ENCODE data around the gene TMEM259. TPM values are rescaled to one million over a fixed set of nuclear protein-coding genes. Genes with fewer than 3 reads are reported as not detected.

TMEM259 gene
- total RNA-seq, 4 donors from 2014 or later, result 226 to 676 (median 303) TPM

- in situ Hi-C loops (cut with MboI; ENCODE audit: low pct_ligation_motif_present in 1 of 4, low pct_unique_long_range_greater_than_20kb in 1 of 4, low sequenced_read_pairs in 3 of 4), result no loop called here
- intact Hi-C loops (cut with DNase I; ENCODE audit: low total_unique reads), result no loop called here
- Histone ChIP-seq H3K36me3 (peaks cover 0 to 22% (median 10%) of the 10 kb centered on the region in 4 donors), H3K27me3 (no peaks in the 10 kb centered on the region), H3K4me1 (peaks cover 0 to 6% (median 3%) of the 10 kb centered on the region in 4 donors), H3K9me3 (no peaks in the 10 kb centered on the region), H3K27ac (no peak overlapping the region), H3K4me3 (no peak overlapping the region)
- TF ChIP-seq EP300 (IDR thresholded peaks at IDR 0.05; ENCODE audit: low read depth), result no peak
- TF ChIP-seq POLR2AphosphoS5 (IDR thresholded peaks at IDR 0.05), result no peak
- TF ChIP-seq, protein P1, sequence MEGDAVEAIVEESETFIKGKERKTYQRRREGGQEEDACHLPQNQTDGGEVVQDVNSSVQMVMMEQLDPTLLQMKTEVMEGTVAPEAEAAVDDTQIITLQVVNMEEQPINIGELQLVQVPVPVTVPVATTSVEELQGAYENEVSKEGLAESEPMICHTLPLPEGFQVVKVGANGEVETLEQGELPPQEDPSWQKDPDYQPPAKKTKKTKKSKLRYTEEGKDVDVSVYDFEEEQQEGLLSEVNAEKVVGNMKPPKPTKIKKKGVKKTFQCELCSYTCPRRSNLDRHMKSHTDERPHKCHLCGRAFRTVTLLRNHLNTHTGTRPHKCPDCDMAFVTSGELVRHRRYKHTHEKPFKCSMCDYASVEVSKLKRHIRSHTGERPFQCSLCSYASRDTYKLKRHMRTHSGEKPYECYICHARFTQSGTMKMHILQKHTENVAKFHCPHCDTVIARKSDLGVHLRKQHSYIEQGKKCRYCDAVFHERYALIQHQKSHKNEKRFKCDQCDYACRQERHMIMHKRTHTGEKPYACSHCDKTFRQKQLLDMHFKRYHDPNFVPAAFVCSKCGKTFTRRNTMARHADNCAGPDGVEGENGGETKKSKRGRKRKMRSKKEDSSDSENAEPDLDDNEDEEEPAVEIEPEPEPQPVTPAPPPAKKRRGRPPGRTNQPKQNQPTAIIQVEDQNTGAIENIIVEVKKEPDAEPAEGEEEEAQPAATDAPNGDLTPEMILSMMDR (IDR thresholded peaks at IDR 0.05), result no peak
- no peak for TF ChIP-seq POLR2A (IDR thresholded peaks at IDR 0.05)
- DNase-seq, result no peak
- WGBS, 2 donors (ENCODE audit: low coverage in 1 of 2), result 95% methylated on average over 3 to 18 of the region's 19 CpGs
Measured at GRCh38 chr19:964761-965694, 55.9 kb downstream of the TMEM259 start.

GRCh38 chr19:964116-964520 is 56.8 kb downstream of the TMEM259 start:
- Histone ChIP-seq H3K9me3 (no peaks in the 10 kb centered on the region), H3K4me1 (peaks cover 0 to 6% (median 3%) of the 10 kb centered on the region in 4 donors), H3K4me3 (no peak overlapping the region), H3K36me3 (peaks cover 0 to 20% (median 6%) of the 10 kb centered on the region in 4 donors), H3K27me3 (no peaks in the 10 kb centered on the region), H3K27ac (no peak overlapping the region)
- intact Hi-C loops (cut with DNase I; ENCODE audit: low total_unique reads), result no loop called here
- WGBS, 2 donors (ENCODE audit: low coverage in 1 of 2), result 96% methylated on average over 15 of the region's 16 CpGs; no CpG with 5 or more reads in 1 of the 2 donors
- no peak for DNase-seq
- no peak for TF ChIP-seq POLR2AphosphoS5 (IDR thresholded peaks at IDR 0.05)
- in situ Hi-C loops (cut with MboI; ENCODE audit: low pct_ligation_motif_present in 1 of 4, low pct_unique_long_range_greater_than_20kb in 1 of 4, low sequenced_read_pairs in 3 of 4), result no loop called here

DNA sequence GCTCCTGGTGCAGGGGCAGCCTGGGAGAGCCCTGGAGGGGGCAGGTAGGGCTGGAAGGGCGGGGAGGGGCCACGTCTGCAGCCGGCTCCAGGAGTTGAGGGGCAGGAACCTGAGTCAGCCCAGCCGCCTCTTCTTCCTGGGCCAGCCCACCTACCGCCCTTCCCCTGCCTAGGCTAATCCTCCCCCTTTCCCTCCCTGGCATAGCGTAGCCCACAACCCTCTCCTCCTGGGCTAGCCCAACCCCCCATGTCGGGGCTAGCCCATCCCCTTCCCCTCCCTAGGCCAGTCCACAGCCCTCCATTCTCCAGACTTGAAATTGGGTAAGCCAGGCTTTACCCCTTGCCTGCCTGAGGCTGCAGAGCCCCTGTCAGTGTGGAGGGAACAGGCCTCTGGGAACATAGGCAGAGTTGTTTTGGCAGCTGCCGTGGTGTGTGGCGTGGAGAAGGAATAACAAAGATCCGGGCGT is 57.4 kb downstream of the TMEM259 start:
- peaks cover 0 to 16% (median 5%) of the 10 kb centered on the region in 4 donors for H3K36me3 ChIP-seq
- DNase-seq, result no peak
- no peaks in the 10 kb centered on the region for H3K9me3 ChIP-seq
- H3K27ac ChIP-seq, result no peak overlapping the region
- TF ChIP-seq POLR2A (IDR thresholded peaks at IDR 0.05), result no peak
- no peak for TF ChIP-seq EP300 (IDR thresholded peaks at IDR 0.05; ENCODE audit: low read depth)
- no peak for TF ChIP-seq POLR2AphosphoS5 (IDR thresholded peaks at IDR 0.05)
- TF ChIP-seq, protein P1 (IDR thresholded peaks at IDR 0.05), result no peak
- 87% methylated on average over 3 to 11 of the region's 11 CpGs for WGBS, 2 donors (ENCODE audit: low coverage in 1 of 2)
- peaks cover 0 to 6% (median 3%) of the 10 kb centered on the region in 4 donors for H3K4me1 ChIP-seq
- in situ Hi-C loops (cut with MboI; ENCODE audit: low pct_ligation_motif_present in 1 of 4, low pct_unique_long_range_greater_than_20kb in 1 of 4, low sequenced_read_pairs in 3 of 4), result no loop called here
- no peaks in the 10 kb centered on the region for H3K27me3 ChIP-seq
- intact Hi-C loops (cut with DNase I; ENCODE audit: low total_unique reads), result no loop called here
- H3K4me3 ChIP-seq, result no peak overlapping the region

DNA sequence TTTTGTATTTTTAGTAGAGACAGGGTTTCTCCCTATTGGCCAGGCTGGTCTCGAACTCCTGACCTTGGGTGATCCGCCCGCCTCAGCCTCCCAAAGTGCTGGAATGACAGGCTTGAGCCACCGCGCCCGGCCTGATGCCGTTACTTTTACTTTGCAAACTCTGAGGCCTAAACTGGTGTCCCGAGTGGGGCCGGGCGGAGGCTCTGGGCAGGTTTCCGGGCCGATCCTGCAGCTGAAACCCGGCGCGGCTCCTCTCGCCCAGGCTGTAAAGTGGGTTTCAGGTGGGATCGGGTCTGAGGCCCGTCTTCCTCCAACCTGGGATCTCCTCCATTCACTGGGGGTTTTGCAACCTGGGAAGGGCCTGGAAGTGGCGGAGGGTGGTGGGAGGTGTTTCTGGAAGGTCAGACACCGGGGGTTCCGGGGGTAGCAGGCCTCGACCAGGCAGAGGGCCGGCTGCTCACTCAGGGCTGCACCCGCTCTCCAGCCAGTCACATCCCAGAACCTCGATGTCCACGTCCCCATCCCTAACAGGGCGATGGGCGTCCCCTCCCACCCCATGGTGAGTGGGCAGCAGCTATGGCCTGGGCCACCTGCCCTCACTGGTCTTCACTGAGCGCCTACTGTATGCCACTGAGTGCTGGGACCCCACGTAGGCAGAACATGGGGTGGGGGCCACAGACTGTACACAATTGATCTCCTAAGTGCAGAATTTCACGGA is 58.1 kb downstream of the TMEM259 start:
- peaks cover 0 to 6% (median 3%) of the 10 kb centered on the region in 4 donors for H3K4me1 ChIP-seq
- WGBS, 2 donors (ENCODE audit: low coverage in 1 of 2), result 80% methylated on average over 30 of the region's 31 CpGs; no CpG with 5 or more reads in 1 of the 2 donors
- no peaks in the 10 kb centered on the region for H3K27me3 ChIP-seq
- peaks cover 0 to 13% (median 5%) of the 10 kb centered on the region in 4 donors for H3K36me3 ChIP-seq
- intact Hi-C loops (cut with DNase I; ENCODE audit: low total_unique reads), result no loop called here
- in situ Hi-C loops (cut with MboI; ENCODE audit: low pct_ligation_motif_present in 1 of 4, low pct_unique_long_range_greater_than_20kb in 1 of 4, low sequenced_read_pairs in 3 of 4), result no loop called here
- no peak overlapping the region for H3K27ac ChIP-seq
- no peaks in the 10 kb centered on the region for H3K9me3 ChIP-seq
- DNase-seq, result no peak
- TF ChIP-seq POLR2A (IDR thresholded peaks at IDR 0.05) (no peak), POLR2AphosphoS5 (IDR thresholded peaks at IDR 0.05) (no peak), EP300 (IDR thresholded peaks at IDR 0.05; ENCODE audit: low read depth) (no peak)
- TF ChIP-seq, protein P1 (IDR thresholded peaks at IDR 0.05), result no peak
- H3K4me3 ChIP-seq, result no peak overlapping the region
